Measurements from ENCODE around the gene COPB2.
"Not testable (repeated sequence)": the region's sequence is repeated elsewhere in the genome, so short reads cannot be mapped to it uniquely, and the experiment has no call there.

The COPB2 gene

DNA sequence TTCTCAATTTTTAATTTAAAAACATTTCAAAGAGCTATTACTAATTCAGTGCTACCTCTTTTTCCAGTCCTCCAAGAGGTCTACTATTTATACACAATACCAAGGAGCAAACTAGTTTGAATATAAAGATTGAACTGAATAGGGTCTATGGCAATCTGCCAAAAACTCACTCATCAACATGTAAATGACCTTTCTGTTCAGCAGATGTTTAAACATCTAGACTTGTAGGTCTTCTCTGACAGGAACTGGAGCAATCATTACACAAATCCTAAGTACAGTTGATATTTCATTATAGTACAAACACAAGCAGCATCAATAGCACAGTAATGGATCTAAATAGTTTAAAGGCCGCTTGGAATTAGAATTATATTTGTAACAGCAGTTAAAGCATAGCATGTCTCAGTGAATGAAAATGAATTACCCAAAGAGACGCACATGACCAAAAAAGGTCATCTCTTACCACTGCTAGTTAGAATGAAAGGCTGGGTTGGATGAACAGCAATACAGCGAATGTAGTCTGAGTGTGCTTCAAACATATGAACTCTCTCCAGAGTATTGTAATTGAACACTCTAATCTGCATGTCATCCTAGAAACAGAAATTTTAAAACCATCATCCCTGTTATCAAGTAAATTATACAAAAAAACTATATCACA, 10.7 kb downstream of the COPB2 start:
- no peak for DNase-seq (ENCODE audit: low read depth)

- no peak for DNase-seq (ENCODE audit: low read depth)
Measured at GRCh38 chr3:139377378-139377777, 12.1 kb downstream of the COPB2 start.

- DNase-seq (ENCODE audit: low read depth), result no peak
Measured at GRCh38 chr3:139374099-139374498, 15.3 kb downstream of the COPB2 start.

DNA sequence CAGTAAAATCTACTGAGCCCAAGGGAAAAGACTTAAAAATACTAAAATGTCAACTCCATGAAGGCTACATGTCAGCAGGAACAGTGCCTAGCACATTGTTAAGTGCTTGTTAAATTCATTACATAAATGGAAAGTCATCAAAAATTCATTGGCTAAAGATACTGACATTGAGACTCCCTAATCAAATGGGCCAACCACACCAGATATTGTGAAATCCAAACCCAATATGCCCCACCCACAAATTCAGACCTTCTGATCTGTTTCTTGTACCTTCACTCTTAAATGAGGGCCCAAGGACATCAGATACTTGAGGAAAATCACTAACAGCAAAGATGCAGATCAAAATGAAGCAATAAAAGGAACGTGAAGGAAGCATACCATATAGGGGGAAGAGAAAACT, 24.9 kb downstream of the COPB2 start:
- DNase-seq (ENCODE audit: low read depth), result no peak

- no peak for DNase-seq (ENCODE audit: low read depth)
Measured at GRCh38 chr3:139361276-139361675, 28.2 kb downstream of the COPB2 start.

- no peak for DNase-seq (ENCODE audit: low read depth)
Measured at GRCh38 chr3:139358841-139359562, 30.4 kb downstream of the COPB2 start.

DNA sequence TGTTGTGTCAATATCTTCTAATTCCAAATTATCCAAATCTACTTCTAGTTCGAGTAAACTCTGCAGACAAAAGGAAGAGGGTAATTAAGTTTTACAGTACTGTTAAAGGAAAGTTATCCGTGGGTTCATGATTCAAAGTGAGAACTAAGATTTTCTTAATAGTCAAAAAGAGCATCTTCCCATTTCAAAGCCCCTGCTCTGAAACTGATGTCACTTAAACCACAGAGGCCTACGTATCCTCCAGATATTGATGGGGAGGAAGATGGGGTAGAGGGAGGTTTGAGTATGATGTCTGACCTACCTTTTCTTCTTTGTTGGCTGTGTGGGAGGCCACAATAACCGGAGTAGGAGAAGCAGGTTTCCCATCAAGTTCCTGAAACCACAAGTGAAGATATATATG, 31.5 kb downstream of the COPB2 start:
- DNase-seq (ENCODE audit: low read depth), result no peak

GRCh38 chr3:139355891-139356290, 33.6 kb downstream of the COPB2 start:
- no peak for DNase-seq (ENCODE audit: low read depth)

GRCh38 chr3:139355476-139355875, 34.0 kb downstream of the COPB2 start:
- no peak for DNase-seq (ENCODE audit: low read depth)

GRCh38 chr3:139354661-139355060, 34.8 kb downstream of the COPB2 start:
- DNase-seq (ENCODE audit: low read depth), result no peak

GRCh38 chr3:139353920-139354556, 35.4 kb downstream of the COPB2 start:
- DNase-seq (ENCODE audit: low read depth), result no peak

- no peak for DNase-seq (ENCODE audit: low read depth)
Measured at GRCh38 chr3:139346771-139347170, 42.7 kb downstream of the COPB2 start.

DNA sequence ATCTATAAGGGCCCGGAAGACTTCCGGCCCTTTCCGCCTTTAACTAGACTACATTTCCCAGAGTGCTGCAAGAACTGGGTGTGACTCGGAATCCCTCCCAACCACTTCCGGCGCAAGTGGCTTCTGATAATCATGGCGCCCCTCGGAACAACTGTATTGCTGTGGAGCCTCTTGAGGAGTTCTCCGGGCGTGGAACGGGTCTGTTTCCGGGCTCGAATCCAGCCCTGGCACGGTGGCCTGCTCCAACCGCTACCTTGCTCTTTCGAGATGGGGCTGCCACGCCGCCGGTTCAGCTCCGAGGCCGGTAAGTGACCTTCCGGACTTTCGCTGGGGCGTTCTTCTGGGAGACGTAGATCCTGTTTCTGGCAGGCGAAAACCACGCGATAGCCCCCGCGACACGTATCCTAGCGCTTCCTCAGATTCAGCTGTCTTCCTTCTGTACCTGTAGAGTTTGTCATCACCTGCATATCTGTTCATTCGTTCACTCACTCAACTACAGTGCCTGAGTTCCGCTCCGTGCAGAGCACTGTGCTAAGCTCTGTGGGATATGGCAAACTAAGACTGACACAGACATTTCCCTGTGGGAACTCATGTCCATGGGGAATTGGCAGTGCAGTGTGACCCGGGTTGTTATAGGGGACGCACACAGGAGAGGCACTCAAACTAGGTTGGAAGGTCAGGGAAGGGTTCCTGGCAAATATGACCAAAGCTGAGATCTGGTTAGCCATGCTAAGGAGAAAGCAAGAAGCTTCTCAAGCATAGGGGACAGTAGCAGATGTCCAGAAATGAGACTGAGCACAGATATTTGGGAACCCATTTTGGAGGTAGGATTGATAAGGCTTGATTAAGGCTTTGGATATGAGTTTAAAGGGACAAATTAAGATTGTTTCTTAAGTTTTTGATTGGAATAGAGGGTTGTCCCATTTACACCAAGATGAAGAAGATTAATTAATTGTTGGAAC, 45.3 kb downstream of the COPB2 start, which contains the start of gene MRPS22:
TSS of gene MRPS22 (plus strand) at position 126 of the 962 bp plus-strand sequence. CDS start at position 133, 7 bp downstream.
- peak; percentile 68 for DNase-seq (ENCODE audit: low read depth)

- no peak for DNase-seq (ENCODE audit: low read depth)
Measured at GRCh38 chr3:139342054-139342453, 47.4 kb downstream of the COPB2 start.

DNA sequence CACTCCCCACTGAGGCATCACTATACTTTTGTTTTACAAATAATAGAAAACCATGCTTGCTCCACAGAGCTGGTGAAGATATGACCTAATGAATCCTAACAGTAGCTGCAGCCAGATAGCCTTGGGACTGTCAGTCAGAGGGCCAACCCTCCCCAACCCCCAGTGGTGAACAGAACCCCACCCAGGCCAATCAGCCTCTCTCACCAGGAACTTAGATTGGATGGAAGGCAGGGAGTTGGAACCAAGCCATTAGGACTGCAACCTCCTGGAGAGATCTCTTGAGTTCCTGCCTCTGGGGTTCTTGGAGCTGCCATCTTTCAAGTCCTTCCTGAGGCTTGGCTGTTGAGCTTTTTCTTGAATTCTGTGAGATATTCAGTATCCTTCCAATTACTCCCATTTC, 48.7 kb downstream of the COPB2 start:
- DNase-seq (ENCODE audit: low read depth), result no peak

GRCh38 chr3:139339219-139339906, 50.1 kb downstream of the COPB2 start:
- no peak for DNase-seq (ENCODE audit: low read depth)

DNA sequence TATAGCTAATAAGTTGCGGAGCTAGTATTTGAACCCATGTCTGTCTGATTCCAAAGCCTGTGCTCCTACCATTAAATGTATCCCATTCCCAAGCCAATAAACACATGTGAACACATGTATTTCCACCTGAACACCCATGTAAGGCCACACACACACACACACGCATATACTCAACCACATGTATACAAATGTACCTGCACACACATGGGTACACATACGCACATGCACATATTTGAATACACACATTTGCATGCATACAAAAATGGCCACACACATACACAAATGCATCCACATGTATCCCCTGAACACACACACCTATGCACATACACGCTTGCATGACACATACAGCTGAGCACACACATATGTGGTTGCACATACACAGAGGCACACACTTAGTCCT, 51.0 kb downstream of the COPB2 start:
- DNase-seq (ENCODE audit: low read depth), result no peak

GRCh38 chr3:139334675-139335074, 54.8 kb downstream of the COPB2 start:
- not testable (repeated sequence) for DNase-seq (ENCODE audit: low read depth)

GRCh38 chr3:139332092-139332491, 57.4 kb downstream of the COPB2 start:
- no peak for DNase-seq (ENCODE audit: low read depth)

DNA sequence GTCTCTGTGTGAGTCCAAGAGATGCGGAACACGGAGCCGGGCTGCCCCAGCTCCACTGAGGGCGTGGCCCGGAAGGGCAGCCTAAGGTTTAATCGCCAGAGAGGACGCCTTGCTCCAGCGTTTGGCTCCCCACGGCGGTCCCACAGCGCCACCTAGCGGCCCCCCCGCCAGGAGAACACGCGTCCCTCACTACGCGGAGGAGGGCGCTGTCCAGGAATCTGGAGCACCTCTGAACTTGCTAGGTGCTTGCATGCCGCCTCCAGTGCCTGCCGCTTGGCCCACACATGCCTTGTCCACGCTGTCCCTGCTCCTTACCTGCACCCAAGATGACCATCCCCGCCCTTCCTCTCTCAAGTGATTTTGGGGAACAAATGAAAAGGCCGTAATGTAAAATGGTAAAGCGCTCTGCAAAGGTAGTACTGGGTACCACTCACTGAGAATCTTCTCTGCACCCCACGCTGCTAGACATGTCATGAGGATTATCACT, 60.0 kb downstream of the COPB2 start:
- DNase-seq (ENCODE audit: low read depth), result peak; percentile 83

- no peak for DNase-seq (ENCODE audit: low read depth)
Measured at GRCh38 chr3:139328356-139328755, 61.1 kb downstream of the COPB2 start.
